HAP-1 (cell line): ENCODE results near the gene GFRA3.

ENCODE experiments used
- DNase-seq, 2 experiments: peaks; one replicate each; pipeline ENCODE4 v3.0.0-alpha.2; 2016 to 2020; ENCODE audit warnings: low spot score in 2 of 2
- H3K27me3 ChIP-seq: fragments of 250-450 bp; sonication (Bioruptor Pico); 2 replicates; pipeline ENCODE4 v1.5.1; 2020; ENCODE audit warnings: low read depth, mild to moderate bottlenecking, moderate library complexity
- H3K36me3 ChIP-seq: fragments of 250-450 bp; sonication (Bioruptor Pico); replicated peaks from 2 replicates; pipeline ENCODE4 v1.5.1; 2020; ENCODE audit warnings: mild to moderate bottlenecking
- H3K4me1 ChIP-seq: fragments of 250-450 bp; sonication (Bioruptor Pico); 2 replicates; pipeline ENCODE4 v1.5.1; 2020; ENCODE audit warnings: mild to moderate bottlenecking
- H3K4me3 ChIP-seq: fragments of 250-450 bp; sonication (Bioruptor Pico); 2 replicates; pipeline ENCODE4 v1.5.1; 2020; ENCODE audit warnings: mild to moderate bottlenecking, moderate library complexity
- H3K9me3 ChIP-seq: fragments of 250-450 bp; sonication (Bioruptor Pico); 2 replicates; pipeline ENCODE4 v1.5.1; 2020; ENCODE audit warnings: mild to moderate bottlenecking, moderate library complexity
- in situ Hi-C: fragments of 300-500 bp; cut with MboI; formaldehyde crosslinking; loops from 3 replicates; pipeline ENCODE4 v1.14.3; 2020; ENCODE audit warnings: low sequenced_read_pairs, inconsistent platforms, mixed read lengths

Gene GFRA3

DNA sequence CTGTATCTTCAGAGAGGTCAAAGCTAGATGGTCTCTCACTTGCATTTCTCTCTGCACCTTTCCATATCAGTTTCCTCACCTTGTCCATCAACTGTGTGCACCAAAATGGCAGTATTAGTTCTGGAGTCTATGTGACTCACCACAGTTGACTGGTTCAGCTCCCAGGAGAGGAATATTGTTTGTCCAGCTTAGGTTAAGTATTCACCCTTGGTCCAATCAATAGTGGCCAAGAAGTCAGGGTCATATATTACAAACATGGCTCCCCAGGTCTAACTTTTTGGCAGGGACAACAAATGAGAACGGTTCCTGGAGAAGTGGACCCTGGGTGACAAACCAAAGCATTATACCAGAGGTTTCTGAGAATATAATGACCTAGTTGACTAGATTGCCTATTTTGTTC lies 36.4 kb downstream of the GFRA3 start:
- in situ Hi-C loops, result no loop called here
- no peaks in the 10 kb centered on the region for H3K36me3 ChIP-seq

DNA sequence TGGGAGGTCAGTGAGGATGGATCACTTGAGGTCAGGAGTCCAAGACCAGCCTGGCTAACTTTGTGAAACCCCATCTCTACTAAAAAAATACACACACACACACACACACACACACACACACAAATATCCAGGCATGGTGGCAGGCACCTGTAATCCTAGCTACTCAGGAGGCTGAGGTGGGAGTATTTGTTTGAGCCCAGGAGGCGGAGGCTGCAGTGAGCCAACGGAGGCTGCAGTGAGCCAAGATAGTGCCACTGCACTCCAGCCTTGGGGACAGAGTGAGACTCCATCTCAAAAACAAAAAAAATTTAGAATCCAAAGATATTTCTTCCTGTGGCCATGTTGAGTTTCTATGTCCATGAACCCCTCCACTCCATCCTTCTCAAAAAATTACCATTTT lies 39.8 kb downstream of the GFRA3 start:
- Histone ChIP-seq H3K27me3 (no peaks in the 10 kb centered on the region; the same call in 1 of the 2 replicates), H3K4me3 (no peak overlapping the region), H3K4me1 (peaks cover 5% of the 10 kb centered on the region; the same call in 1 of the 2 replicates), H3K36me3 (no peaks in the 10 kb centered on the region), H3K9me3 (no peaks in the 10 kb centered on the region)
- DNase-seq, result no peak
- in situ Hi-C loops, result no loop called here

More for the DNA sequence above, 36.4 kb downstream of the GFRA3 start:
- H3K27me3 ChIP-seq, result no peaks in the 10 kb centered on the region; the same call in 1 of the 2 replicates
- H3K4me1 ChIP-seq, result peaks cover 7% of the 10 kb centered on the region; the same call in 1 of the 2 replicates
- no peaks in the 10 kb centered on the region for H3K9me3 ChIP-seq
- DNase-seq, result no peak
- no peak overlapping the region for H3K4me3 ChIP-seq

DNA sequence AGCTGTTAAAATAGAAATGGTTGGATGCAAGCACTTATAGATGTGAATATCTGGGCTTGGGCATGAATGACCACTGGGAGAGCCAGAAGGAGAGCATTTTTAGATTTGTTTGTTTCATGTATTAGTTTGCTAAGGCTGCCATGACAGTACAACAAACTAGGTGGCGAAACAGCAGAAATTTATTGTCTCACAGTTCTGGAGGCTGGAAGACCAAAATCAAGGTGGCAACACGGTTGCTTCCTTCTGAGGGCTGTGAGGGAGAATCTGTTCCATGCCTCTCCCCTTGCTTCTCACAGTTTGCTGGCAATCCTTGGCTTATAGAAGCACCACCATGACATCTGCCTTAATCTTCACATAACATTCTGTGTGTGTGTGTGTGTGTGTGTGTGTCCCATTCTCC lies 41.1 kb downstream of the GFRA3 start:
- no peak overlapping the region for H3K4me3 ChIP-seq
- H3K9me3 ChIP-seq, result no peaks in the 10 kb centered on the region
- no peaks in the 10 kb centered on the region for H3K36me3 ChIP-seq
- peaks cover 5% of the 10 kb centered on the region; the same call in 1 of the 2 replicates for H3K4me1 ChIP-seq
- H3K27me3 ChIP-seq, result no peaks in the 10 kb centered on the region; the same call in 1 of the 2 replicates
- in situ Hi-C loops, result no loop called here
- DNase-seq, result no peak

DNA sequence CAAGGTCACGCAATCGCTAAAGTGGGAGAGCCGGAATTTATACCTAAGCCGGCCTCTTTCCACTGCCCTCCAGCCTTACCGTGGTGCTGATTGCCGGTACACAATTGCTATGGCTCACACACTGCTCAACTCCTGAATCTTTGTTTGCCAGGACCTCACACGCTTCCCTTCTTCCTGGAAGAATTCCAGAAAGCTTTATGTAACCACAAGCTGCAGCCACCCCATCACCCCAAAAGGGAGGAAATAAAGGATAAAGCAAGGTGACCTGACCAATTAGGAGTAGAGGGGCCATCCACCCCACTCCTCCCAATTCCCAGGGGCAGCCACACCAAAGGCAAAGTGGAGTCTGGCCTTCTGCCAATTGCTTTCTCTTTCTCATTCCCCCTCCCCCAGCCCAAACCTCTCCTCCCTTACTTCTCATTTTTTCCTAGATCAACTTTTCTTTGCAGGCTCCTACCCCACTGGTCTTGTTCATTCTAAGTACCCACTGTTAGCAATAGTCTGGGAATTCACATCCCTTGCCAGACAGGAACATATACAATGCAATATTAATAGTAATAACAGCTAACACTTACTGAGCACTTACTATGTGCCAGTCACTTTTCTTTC lies 43.3 kb downstream of the GFRA3 start:
- in situ Hi-C loops, result no loop called here
- no peaks in the 10 kb centered on the region; the same call in 1 of the 2 replicates for H3K27me3 ChIP-seq

DNA sequence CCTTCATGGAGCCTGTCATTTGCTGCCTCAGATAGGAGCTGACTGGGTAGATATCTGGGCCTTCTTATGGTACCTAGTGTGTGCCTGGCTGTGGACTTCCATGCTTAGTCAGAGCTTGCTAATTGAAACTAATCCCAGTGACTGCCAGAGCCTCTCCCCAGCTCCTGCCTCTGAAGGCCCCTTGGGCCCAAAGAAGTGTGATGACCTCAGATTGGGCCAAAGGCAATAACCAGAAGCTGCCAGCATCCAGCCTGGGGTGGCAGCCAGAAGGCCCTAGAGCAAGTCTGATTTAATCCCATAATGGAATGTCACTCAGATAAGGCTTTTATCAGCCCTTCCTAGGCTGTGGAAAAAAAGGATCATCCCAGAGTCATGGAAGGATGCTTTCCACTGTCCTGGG lies 44.2 kb downstream of the GFRA3 start:
- no peak for DNase-seq
- Histone ChIP-seq H3K27me3 (no peaks in the 10 kb centered on the region; the same call in 1 of the 2 replicates), H3K9me3 (peaks cover 4% of the 10 kb centered on the region; the same call in 1 of the 2 replicates), H3K4me3 (no peak overlapping the region), H3K36me3 (no peaks in the 10 kb centered on the region), H3K4me1 (peaks cover 5% of the 10 kb centered on the region; the same call in 1 of the 2 replicates)
- in situ Hi-C loops, result no loop called here

More for the DNA sequence above, 43.3 kb downstream of the GFRA3 start:
- Histone ChIP-seq H3K4me3 (no peak overlapping the region), H3K36me3 (no peaks in the 10 kb centered on the region), H3K9me3 (peaks cover 2% of the 10 kb centered on the region; the same call in 1 of the 2 replicates), H3K4me1 (peaks cover 5% of the 10 kb centered on the region; the same call in 1 of the 2 replicates)
- DNase-seq, result peak in 1 of 2 experiments; percentile 58

DNA sequence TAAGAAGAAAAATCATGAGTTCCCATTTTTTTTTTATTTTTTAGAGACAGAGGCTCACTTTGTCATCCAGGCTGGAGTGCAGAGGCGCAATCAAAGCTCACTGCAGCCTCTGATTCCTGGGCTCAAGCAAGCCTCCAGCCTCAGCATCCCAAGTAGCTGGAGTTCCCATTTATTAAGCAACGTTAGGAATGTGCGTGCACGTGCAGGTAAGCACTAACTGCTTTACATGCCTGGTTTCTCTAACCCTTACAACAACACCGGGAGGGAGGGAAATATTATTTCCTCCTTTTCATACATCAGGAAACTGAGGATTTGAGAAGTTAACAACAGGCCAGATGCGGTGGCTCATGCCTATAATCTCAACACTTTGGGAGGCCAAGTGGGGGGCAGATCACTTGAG lies 45.0 kb downstream of the GFRA3 start:
- Histone ChIP-seq H3K9me3 (peaks cover 4% of the 10 kb centered on the region; the same call in 1 of the 2 replicates), H3K4me1 (peaks cover 5% of the 10 kb centered on the region; the same call in 1 of the 2 replicates), H3K27me3 (no peaks in the 10 kb centered on the region; the same call in 1 of the 2 replicates), H3K36me3 (no peaks in the 10 kb centered on the region), H3K4me3 (no peak overlapping the region)
- in situ Hi-C loops, result no loop called here
- DNase-seq, result no peak

DNA sequence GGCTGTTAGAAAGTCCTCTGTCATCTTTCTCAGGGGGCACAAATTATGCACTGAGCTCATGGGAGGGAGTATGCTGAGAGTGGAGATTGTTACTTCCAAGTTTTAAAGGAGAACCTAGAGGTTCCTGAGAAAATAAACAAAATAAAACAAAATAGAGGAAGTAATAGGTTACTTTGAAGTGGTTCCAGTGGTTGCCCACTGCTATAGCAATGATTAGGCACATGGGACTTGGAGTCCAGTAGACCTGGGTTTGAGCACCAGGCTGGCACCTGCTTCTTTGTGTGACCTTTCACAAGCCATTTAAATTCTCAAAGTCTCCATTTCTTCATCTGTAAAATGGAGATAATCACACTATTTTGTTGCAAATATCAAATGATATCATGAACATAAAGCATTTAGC lies 47.5 kb downstream of the GFRA3 start:
- Histone ChIP-seq H3K27me3 (no peaks in the 10 kb centered on the region), H3K4me1 (peaks cover 5% of the 10 kb centered on the region; the same call in 1 of the 2 replicates), H3K36me3 (no peaks in the 10 kb centered on the region), H3K9me3 (peaks cover 4% of the 10 kb centered on the region; the same call in 1 of the 2 replicates), H3K4me3 (no peak overlapping the region)
- DNase-seq, result no peak
- in situ Hi-C loops, result no loop called here

DNA sequence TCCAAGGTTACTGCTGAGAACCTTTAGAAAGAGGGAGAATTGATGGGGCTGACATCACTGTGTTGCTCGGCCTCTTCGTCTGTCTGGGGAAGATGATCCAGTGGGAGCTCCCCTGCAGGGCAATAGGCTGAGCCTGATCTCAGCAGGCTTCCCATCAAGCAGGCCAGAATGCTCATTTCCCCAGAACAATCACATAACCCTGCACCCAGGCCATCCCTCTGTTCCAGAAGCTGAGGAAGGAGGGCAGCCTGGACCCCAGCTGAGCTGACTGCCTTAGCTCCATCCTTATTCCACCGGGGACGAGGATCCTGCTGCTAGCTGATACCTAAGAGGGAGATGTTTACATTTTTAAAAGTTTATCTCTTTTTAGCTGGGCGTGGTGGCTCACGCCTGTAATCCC lies 49.7 kb downstream of the GFRA3 start:
- H3K4me1 ChIP-seq, result no peaks in the 10 kb centered on the region
- H3K9me3 ChIP-seq, result peaks cover 6% of the 10 kb centered on the region
- no peak for DNase-seq
- no peak overlapping the region for H3K4me3 ChIP-seq
- H3K27me3 ChIP-seq, result no peaks in the 10 kb centered on the region
- in situ Hi-C loops, result no loop called here
- H3K36me3 ChIP-seq, result no peaks in the 10 kb centered on the region

DNA sequence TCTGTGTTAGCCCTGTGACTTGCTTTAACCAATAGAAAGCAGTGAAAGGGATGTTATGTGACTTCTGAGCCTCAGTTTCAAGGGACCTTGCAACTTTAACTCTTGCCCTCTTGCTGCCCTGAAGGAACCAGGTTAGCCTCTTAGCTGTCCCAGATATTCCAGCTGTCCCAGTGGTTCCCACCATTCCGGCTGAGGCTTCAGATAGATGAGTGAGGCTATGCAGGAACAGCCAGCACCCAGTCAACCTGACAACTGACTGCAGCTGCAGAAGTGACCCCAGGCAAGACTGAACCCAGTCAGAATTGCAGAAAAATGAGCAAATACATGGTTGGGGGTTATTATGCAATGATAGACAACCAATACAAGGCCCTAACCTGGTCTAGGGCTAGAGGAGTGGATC lies 50.9 kb downstream of the GFRA3 start:
- H3K4me1 ChIP-seq, result no peaks in the 10 kb centered on the region
- H3K36me3 ChIP-seq, result no peaks in the 10 kb centered on the region
- no peak for DNase-seq
- no peaks in the 10 kb centered on the region for H3K27me3 ChIP-seq
- no peak overlapping the region for H3K4me3 ChIP-seq
- peaks cover 9% of the 10 kb centered on the region for H3K9me3 ChIP-seq
- in situ Hi-C loops, result no loop called here

DNA sequence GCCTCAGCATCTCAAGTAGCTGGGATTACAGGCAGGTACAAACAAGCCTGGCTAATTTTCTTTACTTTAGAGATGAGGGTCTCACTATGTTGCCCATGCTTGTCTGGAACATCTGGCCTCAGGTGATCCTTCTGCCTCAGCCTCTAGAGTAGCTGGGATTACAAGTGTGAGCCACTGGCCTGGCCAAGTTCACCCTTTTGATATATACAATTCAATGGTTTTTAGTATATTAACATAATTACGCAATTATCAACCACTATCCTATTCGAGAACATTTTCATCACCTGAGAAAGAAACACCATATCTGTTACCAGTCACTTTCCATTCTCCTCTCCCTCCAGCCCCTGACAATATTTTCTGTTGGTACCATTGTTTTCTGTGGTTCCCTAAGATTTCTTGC lies 57.6 kb downstream of the GFRA3 start:
- Histone ChIP-seq H3K4me3 (no peak overlapping the region), H3K4me1 (peaks cover 9% of the 10 kb centered on the region), H3K27me3 (no peaks in the 10 kb centered on the region), H3K36me3 (peaks cover 3% of the 10 kb centered on the region; the same call in 1 of the 2 replicates), H3K9me3 (peaks cover 5% of the 10 kb centered on the region; the same call in 1 of the 2 replicates)
- in situ Hi-C loops, result no loop called here
- DNase-seq, result no peak

DNA sequence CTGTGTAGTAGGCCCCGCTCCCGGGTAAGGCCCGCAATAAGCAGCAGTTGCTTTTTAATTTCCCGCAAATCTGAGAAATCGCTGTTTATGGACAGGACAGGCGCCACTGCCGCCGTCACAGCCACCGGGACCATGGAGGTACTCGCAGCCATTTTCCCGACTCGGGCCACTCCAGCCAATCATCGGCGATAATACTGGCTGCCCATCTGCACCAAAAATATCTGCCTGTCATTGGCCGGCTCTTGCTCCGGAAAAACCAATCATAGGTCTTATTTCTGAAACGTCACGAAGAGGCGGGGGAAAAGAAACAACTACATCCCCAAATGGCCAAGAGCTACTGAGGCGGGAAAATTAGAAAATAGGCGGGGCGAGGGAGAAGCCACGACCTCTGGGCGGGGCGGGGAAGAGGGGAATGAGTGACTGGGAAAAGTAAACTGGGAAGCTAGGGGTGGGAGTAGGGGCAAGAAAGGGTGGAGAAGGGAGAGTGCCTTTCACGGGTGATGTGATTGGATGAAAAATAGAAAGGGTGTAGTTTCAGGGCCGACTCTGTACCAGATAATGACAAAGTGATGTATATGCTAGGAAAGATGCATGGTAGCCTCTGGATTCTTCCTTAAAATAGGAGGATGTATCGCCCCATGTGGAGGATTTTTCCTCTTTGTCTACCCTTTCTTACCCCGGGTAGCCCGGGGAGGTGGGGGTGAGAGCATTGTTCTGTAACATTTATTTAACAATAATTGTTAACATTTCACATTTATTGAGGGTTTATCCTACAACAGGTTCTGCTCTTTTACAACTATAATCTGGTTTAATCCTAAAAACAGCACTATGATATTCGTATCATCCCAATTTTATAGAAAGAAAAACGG lies 61.0 kb downstream of the GFRA3 start, which contains the start of gene CDC23:
Gene CDC23, minus strand, starts transcription at position 163 of the 869 bp plus-strand sequence. Its CDS starts 11 bp downstream, at position 152.
- DNase-seq, result peak; percentile 97 to 99
- Histone ChIP-seq H3K27me3 (no peaks in the 10 kb centered on the region), H3K4me1 (peaks cover 11% of the 10 kb centered on the region), H3K36me3 (peaks cover 6% of the 10 kb centered on the region), H3K4me3 (peak within 1 kb of the TSS; percentile 92), H3K9me3 (no peaks in the 10 kb centered on the region)
- in situ Hi-C loops, result no loop called here

DNA sequence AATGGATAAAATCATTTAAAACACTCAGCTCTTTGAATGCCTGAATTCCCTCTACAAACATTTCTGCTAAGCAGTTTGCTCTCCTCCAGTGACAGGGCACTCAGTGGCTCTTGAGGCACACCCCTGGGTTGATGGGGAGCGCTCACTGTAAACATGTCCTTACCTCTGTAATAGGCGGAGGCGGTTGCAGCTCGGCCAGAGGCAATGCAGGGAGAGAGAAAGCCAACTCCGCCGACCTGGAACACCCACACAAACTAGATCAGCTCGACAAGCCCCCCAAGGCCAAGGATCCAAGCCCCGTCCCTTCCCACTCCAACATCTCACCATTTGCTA lies 61.6 kb downstream of the GFRA3 start:
- Histone ChIP-seq H3K4me1 (peaks cover 11% of the 10 kb centered on the region), H3K36me3 (peaks cover 6% of the 10 kb centered on the region), H3K27me3 (no peaks in the 10 kb centered on the region), H3K9me3 (no peaks in the 10 kb centered on the region), H3K4me3 (peak overlapping the region; percentile 92)
- in situ Hi-C loops, result no loop called here
- no peak for DNase-seq

DNA sequence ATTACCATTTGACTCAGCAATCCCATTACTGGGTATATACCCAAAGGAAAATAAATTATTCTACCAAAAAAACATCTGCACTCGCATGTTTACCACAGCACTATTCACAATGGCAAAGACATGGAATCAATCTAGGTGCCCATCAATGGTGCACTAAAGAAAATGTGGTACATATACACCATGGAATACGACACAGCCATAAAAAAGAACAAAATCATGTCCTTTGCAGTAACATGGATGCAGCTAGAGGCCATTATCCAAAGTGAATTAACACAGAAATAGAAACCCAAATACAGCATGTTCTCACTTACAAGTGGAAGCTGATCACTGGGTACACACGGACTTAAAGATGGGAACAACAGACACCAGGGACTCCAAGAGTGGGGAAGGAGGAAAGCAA lies 63.4 kb downstream of the GFRA3 start:
- in situ Hi-C loops, result no loop called here
- Histone ChIP-seq H3K4me1 (peaks cover 11% of the 10 kb centered on the region), H3K4me3 (no peak overlapping the region), H3K27me3 (no peaks in the 10 kb centered on the region), H3K9me3 (no peaks in the 10 kb centered on the region), H3K36me3 (peaks cover 15% of the 10 kb centered on the region)
- DNase-seq, result no peak
